ENCODE measurements around the gene CPZ. TPM values are rescaled to one million over a fixed set of nuclear protein-coding genes. Genes with fewer than 3 reads are reported as not detected.

The CPZ gene
- total RNA-seq, 1 donor from 2014 or later: not detected

- Mint-ChIP-seq H3K36me3 (ENCODE audit: low read depth) (no peaks in the 10 kb centered on the region), H3K4me3 (no peak overlapping the region), H3K4me1 (peaks cover 4% of the 10 kb centered on the region), H3K27me3 (ENCODE audit: low read depth) (peaks cover 9% of the 10 kb centered on the region), H3K9me3 (no peaks in the 10 kb centered on the region), H3K27ac (ENCODE audit: unreplicated experiment) (no peak overlapping the region)
- no peak for TF ChIP-seq CTCF (conservative IDR thresholded peaks at IDR 0.05)
- no peak for DNase-seq (ENCODE audit: low read depth, low spot score)
Measured at GRCh38 chr4:8599091-8599460, 6.5 kb downstream of the CPZ start.

GRCh38 chr4:8599657-8600056 lies 7.1 kb downstream of the CPZ start:
- H3K36me3 Mint-ChIP-seq (ENCODE audit: low read depth): no peaks in the 10 kb centered on the region
- no peak for DNase-seq (ENCODE audit: low read depth, low spot score)
- no peaks in the 10 kb centered on the region for H3K9me3 Mint-ChIP-seq
- no peaks in the 10 kb centered on the region for H3K4me1 Mint-ChIP-seq
- H3K27ac Mint-ChIP-seq (ENCODE audit: unreplicated experiment): no peak overlapping the region
- H3K4me3 Mint-ChIP-seq: no peak overlapping the region
- peaks cover 4% of the 10 kb centered on the region for H3K27me3 Mint-ChIP-seq (ENCODE audit: low read depth)
- TF ChIP-seq CTCF (conservative IDR thresholded peaks at IDR 0.05): no peak

GRCh38 chr4:8600266-8600665 lies 7.7 kb downstream of the CPZ start:
- Mint-ChIP-seq H3K4me1 (no peaks in the 10 kb centered on the region), H3K36me3 (ENCODE audit: low read depth) (no peaks in the 10 kb centered on the region), H3K4me3 (no peak overlapping the region), H3K27ac (ENCODE audit: unreplicated experiment) (no peak overlapping the region), H3K27me3 (ENCODE audit: low read depth) (peaks cover 4% of the 10 kb centered on the region), H3K9me3 (no peaks in the 10 kb centered on the region)
- no peak for TF ChIP-seq CTCF (conservative IDR thresholded peaks at IDR 0.05)
- DNase-seq (ENCODE audit: low read depth, low spot score): no peak

GRCh38 chr4:8600686-8601085 lies 8.1 kb downstream of the CPZ start:
- Mint-ChIP-seq H3K9me3 (no peaks in the 10 kb centered on the region), H3K27ac (ENCODE audit: unreplicated experiment) (no peak overlapping the region), H3K4me3 (no peak overlapping the region), H3K4me1 (no peaks in the 10 kb centered on the region), H3K36me3 (ENCODE audit: low read depth) (no peaks in the 10 kb centered on the region), H3K27me3 (ENCODE audit: low read depth) (peaks cover 4% of the 10 kb centered on the region)
- no peak for TF ChIP-seq CTCF (conservative IDR thresholded peaks at IDR 0.05)
- no peak for DNase-seq (ENCODE audit: low read depth, low spot score)

GRCh38 chr4:8601086-8601485 lies 8.5 kb downstream of the CPZ start:
- H3K36me3 Mint-ChIP-seq (ENCODE audit: low read depth): no peaks in the 10 kb centered on the region

More at GRCh38 chr4:8601086-8601485, 8.5 kb downstream of the CPZ start:
- Mint-ChIP-seq H3K9me3 (no peaks in the 10 kb centered on the region), H3K4me1 (no peaks in the 10 kb centered on the region), H3K27ac (ENCODE audit: unreplicated experiment) (no peak overlapping the region), H3K27me3 (ENCODE audit: low read depth) (peaks cover 4% of the 10 kb centered on the region), H3K4me3 (no peak overlapping the region)
- no peak for TF ChIP-seq CTCF (conservative IDR thresholded peaks at IDR 0.05)
- DNase-seq (ENCODE audit: low read depth, low spot score): no peak
